NCI-H2029 treated with DMSO at 0.1 percent for 48 hours (cell line): ENCODE data around the gene MAD1L1.
A peak's percentile ranks its signal among the peaks of the same experiment; 100 is the strongest.
"Not testable (repeated sequence)": the region's sequence is repeated elsewhere in the genome, so short reads cannot be mapped to it uniquely, and the experiment has no call there.

ENCODE experiments used
- DNase-seq: peaks from one replicate; lab custom pipeline; 2025; lab: John Stamatoyannopoulos, UW

The MAD1L1 gene

GRCh38 chr7:1942243-1942940, 290.4 kb downstream of the MAD1L1 start:
- no peak for DNase-seq

GRCh38 chr7:1941464-1942242, 291.1 kb downstream of the MAD1L1 start:
- DNase-seq, result no peak

GRCh38 chr7:1940863-1941262, 291.9 kb downstream of the MAD1L1 start:
- no peak for DNase-seq

GRCh38 chr7:1940402-1940786, 292.4 kb downstream of the MAD1L1 start:
- no peak for DNase-seq

GRCh38 chr7:1939434-1940401, 293.0 kb downstream of the MAD1L1 start:
- no peak for DNase-seq

GRCh38 chr7:1938788-1939433, 293.8 kb downstream of the MAD1L1 start:
- no peak for DNase-seq

- DNase-seq, result no peak
Observed at GRCh38 chr7:1937252-1937605, 295.5 kb downstream of the MAD1L1 start.

- DNase-seq, result no peak
Observed at GRCh38 chr7:1936531-1937251, 296.1 kb downstream of the MAD1L1 start.

- DNase-seq, result no peak
Observed at GRCh38 chr7:1936006-1936310, 296.8 kb downstream of the MAD1L1 start.

GRCh38 chr7:1935176-1936005, 297.4 kb downstream of the MAD1L1 start:
- DNase-seq, result no peak

GRCh38 chr7:1934756-1935155, 298.0 kb downstream of the MAD1L1 start:
- DNase-seq, result no peak

- no peak for DNase-seq
Observed at GRCh38 chr7:1934017-1934416, 298.7 kb downstream of the MAD1L1 start.

- DNase-seq, result no peak
Observed at GRCh38 chr7:1933066-1933750, 299.5 kb downstream of the MAD1L1 start.

- DNase-seq, result no peak
Observed at GRCh38 chr7:1931951-1932270, 300.8 kb downstream of the MAD1L1 start.

- DNase-seq, result peak; percentile 67
Observed at GRCh38 chr7:1931256-1931950, 301.3 kb downstream of the MAD1L1 start.

- DNase-seq, result no peak
Observed at GRCh38 chr7:1930381-1931065, 302.2 kb downstream of the MAD1L1 start.

GRCh38 chr7:1929349-1929925, 303.3 kb downstream of the MAD1L1 start:
- not testable (repeated sequence) for DNase-seq

- peak; percentile 51 for DNase-seq
Observed at GRCh38 chr7:1928645-1929348, 303.9 kb downstream of the MAD1L1 start.
